Anterior cingulate cortex (tissue), 58 donors: ENCODE results near the gene PRMT3.
"Not testable (repeated sequence)": the region's sequence is repeated elsewhere in the genome, so short reads cannot be mapped to it uniquely, and the experiment has no call there.

Experiments used
- DNase-seq, 58 donors: peaks; one replicate each; lab custom pipeline; 2025; lab: John Stamatoyannopoulos, UW

Gene PRMT3

DNA sequence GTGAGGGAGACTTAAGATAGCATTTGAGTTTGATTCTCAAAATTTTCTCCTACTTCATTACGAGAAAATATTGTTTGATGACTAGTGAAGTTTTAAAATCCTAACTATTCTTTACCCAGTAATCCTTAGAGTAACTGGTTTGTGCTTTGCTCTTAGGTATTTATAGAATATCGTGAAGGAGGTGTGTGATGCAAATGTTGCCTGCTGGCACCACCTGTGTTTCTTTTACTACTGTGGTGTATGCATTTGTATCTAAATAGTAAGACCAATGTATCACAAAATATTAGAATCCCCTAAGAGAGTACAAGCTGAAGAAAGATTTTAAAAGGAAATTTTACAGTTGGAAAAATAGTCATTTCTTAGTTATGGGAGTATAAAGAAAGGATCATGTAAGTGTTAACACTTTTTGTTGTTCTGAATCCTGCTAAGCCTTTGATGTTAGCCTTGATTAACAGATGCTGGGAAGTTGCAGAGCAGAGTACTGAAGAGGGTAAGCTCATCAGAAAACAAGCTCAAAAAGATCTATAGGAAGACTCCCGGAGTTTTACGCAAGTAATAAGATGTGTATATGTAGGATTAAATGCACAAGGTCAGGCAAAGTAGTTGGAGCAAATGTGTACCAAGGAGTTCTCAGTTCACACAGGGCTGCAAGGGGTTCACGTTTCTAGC is 109.7 kb downstream of the PRMT3 start:
- DNase-seq = no peak

DNA sequence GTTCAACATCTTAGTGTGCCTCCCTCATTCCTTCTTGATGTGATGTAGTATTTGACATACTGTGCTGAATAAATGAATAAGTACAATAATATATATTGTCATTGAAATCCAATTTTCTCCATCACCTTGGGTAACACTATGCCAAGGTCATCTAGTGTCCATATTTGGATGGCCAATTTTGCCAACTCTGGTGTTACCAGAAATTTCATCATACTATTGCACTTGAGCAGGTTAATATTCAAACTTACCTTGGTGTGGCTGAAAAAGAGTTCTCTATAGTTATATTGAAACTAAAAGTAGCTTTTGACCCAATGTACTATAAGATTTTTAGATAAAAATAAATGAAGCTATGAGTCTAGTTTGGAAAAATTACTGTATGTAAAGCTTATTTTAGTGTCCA is 113.7 kb downstream of the PRMT3 start:
- DNase-seq = no peak

DNA sequence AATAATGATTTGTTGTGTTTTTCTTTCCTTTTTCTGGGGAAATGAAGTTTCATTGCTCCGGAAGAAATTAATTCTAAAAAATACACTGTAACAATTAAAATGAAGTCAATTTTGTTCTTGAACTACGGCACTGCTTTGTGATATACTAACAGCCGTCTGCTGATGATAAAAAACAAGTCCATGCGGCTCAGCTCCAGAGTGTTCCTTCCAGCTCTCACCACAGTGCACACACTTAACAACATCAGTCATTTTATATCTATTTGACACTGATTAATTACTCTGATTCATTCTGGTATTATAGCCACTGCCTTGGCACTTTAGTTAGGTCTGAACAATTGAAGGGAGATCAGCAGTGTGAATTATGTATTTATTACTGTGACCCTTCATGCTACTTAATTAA is 114.5 kb downstream of the PRMT3 start:
- DNase-seq = no peak

DNA sequence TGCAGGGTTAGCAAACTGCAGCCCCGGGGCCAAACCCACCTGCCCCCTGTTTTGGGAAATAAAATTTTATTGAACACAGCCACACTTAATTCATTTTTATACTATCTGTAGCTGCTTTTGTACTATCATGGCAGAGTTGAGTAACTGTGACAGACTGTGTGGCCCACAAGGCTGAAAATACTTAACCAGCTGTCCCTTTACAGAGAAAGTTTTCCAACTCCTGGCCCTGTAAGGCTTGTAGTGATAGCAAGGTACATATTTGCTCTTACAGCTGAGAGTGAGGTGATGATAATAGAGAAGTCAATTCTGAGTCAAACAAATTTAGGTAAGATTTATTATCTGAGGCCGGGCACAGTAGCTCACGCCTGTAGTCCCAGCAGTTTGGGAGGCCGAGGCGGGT is 124.5 kb downstream of the PRMT3 start:
- no peak for DNase-seq

DNA sequence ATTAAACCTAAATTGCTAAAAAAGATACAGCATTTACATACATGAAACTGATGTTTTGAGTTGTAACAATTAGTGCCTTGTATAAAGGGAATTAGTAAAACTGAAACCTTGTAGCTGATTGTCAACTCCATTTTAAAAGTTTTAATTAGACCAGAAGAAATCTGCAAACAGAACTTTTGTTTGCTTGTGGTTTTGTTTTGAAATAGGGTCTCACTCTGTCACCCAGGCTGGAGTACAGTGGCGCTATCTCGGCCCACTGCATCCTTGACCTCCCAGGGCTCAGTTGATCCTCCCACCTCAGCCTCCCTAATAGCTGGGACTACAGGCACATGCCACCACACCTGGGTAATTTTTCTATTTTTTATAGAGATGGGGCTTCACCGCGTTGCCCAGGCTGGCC is 125.4 kb downstream of the PRMT3 start:
- no peak for DNase-seq

DNA sequence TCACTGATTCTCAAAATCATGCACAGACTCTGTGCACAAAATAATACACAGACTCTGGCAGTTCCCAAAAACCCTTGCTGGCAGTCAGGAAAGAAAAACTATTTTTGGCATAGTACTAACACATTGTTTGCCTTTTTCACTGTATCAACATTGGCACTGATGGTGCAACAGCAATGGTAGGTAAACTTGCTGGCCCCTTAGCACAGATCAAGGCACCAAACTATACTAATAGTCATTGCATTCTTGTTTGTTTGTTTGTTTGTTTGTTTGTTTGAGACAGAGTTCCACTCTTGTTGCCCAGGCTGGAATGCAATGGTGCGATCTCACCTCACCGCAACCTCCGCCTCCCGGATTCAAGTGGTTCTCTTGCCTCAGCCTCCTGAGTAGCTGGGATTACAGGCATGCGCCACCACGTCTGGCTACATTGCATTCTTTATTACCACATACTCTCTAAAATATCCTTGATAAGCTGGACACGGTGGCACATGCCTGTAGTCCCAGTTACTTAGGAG is 130.9 kb downstream of the PRMT3 start:
- DNase-seq = no peak

DNA sequence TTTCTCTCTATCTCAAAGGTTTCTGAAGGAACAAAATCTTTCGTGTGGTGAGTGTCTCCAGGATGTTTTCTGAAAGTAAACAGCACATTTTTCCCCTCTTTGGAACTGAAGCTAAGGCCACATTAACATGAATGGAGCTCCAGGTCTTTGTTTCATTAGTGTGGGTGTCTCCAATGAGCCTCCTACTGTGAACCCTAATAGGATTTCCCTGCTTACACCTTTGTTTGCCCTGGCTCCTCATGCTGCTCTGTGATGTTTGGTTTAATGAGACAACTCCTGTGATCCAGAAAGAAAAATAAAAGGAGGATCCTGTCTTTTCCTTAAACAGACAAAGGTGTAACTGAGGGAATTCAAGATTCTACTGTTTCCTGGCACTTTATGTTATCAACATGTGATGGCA is 135.0 kb downstream of the PRMT3 start:
- no peak for DNase-seq

DNA sequence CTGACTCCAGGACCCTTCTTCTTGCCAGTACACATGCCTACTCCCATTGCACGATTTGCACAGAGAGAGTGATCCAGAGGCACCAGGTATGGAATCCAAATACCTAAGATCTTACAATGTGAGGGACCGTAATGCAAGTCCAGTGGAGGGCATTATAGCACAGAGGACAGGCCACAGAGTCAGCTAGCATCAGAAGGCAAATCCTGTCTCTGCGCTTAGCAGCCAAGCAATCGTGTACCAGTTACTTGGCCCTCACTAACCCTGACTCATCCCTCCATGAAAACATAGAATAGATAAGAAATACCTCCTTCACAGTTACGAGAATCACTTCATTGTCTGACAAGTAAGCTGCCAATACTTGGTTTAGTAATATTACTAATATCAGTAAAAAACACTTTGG is 142.2 kb downstream of the PRMT3 start:
- no peak for DNase-seq

DNA sequence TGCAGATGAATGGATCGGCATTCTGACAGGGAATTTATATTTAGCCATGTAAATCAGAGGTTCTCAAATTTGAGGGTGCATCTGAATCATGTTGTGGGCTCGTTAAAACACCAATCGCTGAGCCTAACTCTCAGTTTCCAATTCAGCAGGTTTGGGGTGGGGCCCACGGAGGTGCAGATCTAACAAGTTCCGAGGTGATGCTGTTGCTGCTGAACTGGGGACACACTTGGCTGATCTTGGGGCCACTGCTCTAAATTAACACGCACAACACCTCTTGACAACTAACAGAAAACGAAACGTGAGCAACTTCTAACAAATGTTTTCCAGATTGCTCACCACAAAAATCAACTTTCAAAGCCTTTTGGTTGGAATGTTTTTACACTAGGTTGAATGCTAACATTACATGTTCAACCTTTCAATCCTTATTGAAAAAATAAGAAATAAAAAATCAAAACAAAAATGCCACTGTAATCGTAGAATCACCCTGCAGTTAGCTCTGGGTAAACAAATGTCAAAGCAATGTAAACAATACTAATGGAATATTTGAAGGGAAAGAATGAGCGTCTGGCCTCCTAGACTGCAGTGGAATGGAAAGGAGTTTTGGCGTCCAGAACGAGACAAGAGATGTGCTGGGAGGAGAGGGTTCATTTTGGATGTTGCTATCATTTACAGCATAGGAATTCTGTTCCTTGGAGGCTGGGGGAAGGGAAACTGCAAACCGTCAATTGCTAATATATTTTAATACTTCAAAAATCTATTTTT is 143.6 kb downstream of the PRMT3 start:
- no peak for DNase-seq

DNA sequence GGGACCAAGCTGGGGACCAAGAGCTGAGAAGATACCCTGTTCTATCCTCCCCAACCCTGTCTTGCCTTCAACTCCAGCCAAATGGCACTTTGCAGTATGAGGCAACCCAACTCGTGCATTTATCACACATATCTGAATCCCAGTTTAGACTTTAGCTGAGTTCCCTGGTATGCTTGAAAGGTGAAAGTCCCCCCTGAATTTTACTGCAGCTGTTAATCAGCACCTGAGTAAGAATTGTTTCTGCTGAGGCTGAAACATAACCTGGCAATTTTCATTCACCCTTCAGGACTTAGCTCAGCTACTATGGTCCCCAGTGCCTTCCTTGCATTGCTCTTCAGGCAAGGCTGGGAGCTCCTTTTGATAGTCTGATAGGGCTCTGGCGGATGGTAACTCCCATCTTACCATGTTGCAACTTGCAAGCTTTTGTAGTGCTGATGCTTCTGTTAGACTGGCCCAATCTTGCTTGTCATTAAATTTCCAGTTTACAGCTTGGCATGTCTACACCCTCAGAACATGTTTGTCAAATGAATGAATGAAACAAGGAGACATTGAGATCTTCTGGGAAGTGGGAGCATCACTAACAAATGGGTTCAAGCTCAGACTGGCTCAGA is 147.9 kb downstream of the PRMT3 start:
- no peak for DNase-seq

DNA sequence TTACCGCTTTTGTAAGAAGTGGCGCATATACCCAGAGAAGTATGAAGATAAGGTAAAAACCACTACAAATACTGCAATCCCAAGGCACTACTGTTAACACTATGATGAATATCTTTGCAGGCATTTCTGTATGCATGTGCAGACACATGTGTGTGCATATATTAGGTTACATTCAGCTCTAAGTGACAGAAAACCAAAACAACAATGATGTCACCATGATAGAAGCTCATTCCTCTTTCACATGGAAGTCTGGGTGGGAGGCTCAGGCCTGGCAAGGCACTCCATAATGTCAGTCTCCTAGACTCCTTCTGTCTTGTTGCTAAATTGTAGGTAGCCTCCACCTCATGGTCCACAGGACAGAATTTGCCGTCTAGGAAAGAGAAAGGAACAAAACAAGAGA is 148.8 kb downstream of the PRMT3 start:
- no peak for DNase-seq

DNA sequence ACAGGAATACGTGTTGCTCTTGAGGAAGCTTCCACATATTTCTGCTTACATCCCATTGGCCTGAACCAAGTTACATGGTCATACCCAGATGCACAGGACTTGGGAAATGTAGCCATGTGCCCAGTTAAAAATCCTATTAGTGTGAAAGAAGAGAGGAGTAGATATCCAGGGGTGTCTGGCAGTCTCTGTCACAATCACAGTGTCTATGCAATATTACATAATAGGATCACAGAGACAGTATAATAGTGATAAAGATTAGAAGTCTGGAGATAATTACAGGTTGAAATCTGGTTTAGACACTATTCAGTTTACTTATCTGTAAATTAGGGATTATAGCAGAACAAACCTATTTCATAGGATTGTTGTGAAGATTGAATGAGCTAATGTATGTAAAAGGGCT is 149.3 kb downstream of the PRMT3 start:
- DNase-seq = no peak

DNA sequence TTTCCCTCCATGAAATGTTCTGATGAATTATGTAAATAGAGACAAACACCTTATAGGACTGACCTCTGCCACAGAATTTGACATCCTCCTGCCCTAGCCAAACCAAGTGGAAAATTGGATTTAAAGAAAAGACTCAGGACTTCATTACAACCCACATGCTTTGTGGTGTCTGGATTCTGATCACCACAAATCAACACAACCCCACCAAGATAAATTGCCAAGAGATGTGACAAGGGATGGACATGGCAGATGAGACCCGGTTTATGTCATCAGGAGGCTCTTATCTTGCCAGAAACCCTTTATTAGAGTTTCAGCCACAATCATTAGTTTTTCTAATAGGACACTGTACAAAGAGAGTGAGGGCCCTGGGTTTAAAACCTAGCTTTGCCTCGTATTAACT is 154.0 kb downstream of the PRMT3 start:
- DNase-seq = no peak

DNA sequence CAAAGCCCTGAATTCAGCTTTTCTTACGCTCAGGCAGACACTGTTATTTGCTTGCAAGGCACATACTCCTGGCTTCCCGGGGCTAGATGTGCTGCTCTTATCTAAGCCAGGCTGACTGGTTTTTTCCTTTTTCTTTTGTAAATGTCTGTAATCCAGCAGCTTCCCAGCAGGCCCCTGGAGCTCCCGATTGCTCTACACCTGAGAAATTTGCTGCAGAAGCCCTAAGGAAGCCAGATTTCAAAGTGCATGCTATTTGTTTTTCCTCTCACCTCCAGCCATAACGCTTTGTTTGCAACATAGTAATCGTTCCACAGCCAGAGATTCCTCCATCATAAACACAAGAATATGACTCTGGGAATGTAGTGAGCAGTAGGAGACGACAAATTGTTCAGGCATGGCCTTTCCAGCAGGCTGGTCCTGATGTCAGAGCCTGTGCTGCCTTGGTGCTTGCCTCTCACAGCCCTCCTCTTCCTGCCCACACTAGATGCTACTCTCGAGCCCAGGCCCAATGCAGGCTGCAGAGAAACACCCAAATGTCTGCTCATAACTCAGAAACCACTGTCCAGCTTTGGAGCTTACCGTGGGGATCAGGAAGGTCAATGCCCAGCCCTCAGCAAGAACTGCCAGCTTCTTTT is 157.2 kb downstream of the PRMT3 start:
- DNase-seq = peak in 1 of 58 donors; percentile 9

DNA sequence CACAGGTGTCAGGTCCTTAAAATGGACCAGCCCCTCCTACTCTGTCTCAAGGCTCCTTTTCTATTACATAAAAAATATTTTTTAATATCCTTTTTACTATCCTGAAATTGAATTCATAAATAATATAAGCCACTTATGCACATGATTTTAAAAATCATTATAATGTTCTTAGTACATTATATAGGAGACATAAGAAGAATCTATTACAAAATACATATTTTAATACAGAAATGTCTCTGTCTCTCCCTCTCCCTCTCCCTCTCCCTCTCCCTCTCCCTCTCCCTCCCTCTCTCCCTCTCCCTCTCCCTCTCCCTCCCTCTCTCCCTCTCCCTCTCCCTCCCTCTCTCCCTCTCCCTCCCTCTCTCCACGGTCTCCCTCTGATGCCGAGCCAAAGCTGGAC is 159.9 kb downstream of the PRMT3 start:
- DNase-seq = no peak

DNA sequence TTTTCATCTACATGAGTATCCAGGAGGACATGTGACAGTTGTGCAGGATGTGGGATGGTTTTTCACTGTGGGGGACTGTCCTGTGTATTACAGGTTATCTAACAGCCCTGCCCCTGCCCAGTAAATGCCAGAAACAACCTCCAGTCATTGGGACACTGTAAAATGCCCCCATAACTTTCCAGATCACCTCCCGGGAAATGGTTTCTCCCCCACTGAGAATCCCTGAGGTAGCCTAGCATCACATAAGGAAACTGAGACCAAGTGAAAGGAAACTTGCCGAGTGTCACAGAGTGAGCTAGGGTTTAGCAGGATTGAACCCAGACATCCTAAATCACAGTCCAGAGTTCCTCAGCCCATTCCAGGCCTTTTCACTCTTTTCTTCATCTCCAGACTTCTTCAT is 163.6 kb downstream of the PRMT3 start:
- DNase-seq = no peak

DNA sequence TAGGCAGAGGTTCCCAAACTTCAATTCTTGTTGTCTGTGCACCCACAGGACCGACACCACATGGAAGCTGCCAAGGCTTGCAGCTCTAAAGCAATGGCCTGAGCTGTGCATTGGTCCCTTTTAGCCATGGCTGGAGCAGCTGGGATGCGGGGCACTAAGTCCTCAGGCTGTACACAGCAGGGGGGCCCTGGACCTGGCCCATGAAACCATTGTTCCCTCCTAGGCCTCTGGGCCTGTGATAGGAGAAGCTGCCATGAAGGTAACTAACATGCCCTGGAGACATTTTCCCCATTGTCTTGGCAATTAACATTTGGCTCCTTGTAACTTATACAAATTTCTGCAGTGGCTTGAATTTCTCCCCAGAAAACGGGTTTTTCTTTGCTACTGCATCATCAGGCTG is 168.3 kb downstream of the PRMT3 start:
- DNase-seq = no peak

DNA sequence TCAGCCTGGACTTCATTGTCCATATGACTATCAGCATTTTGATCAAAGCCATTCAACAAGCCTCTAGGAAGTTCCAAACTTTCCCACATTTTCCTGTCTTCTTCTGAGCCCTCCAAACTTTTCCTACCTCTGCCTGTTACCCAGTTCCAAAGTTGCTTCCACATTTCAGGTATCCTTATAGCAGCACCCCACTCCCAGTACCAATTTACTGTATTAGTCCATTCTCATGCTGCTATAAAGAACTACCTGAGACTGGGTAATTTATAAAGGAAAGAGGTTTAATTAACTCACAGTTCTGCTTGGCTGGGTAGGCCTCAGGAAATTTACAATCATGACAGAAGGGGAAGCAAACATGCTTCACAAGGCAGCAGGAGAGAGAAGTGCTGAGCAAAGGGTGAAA is 168.9 kb downstream of the PRMT3 start:
- not testable (repeated sequence) for DNase-seq

DNA sequence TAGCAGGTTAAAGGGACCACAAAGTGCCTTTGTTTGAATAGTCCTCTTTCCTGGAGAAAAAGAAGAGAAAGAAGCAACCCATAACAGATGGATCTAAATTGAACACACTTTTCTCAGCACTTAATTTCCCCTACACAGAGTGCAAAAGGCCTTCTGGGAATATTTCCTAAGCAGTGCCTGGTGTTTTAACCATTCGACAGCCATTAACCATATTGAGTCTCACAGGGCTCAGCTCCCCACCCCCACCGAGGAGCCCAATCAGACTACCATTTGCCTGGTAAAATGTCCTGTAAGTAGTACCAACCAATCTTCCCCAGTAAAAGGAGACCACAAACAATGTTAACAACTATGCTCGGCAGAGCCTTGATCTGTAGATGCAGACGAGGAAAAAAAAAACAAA is 171.2 kb downstream of the PRMT3 start:
- DNase-seq = peak in 2 of 58 donors; percentile 5 to 12
